H1 (cell line): Measurements from ENCODE around the gene MMP24OS. TPM values are rescaled to one million over a fixed set of nuclear protein-coding genes. Genes with fewer than 3 reads are reported as not detected.

Experiments
- CTCF ChIA-PET: fragments of 300-600 bp; sonication (Branson Sonifier 250); formaldehyde crosslinking; loops from one replicate; lab custom pipeline; 2021; ENCODE audit not compliant: partially characterized antibody; lab: Charles Lee
- POLR2A ChIA-PET: fragments of 300-600 bp; sonication (Branson Sonifier 250); formaldehyde crosslinking; loops from one replicate; lab custom pipeline; 2021; ENCODE audit warnings: inconsistent platforms; ENCODE audit not compliant: partially characterized antibody; lab: Charles Lee
- DNase-seq, 2 experiments: peaks; one replicate each; pipeline versions ENCODE4 v3.0.0 to v3.0.0-alpha.2; 2010 to 2022; ENCODE audit warnings: low spot score in 2 of 2, low read depth in 1 of 2, mixed read lengths in 1 of 2
- FAIRE-seq: peaks from 2 replicates; lab custom pipeline; 2011; peaks lifted over from hg19 to GRCh38; lab: Jason Lieb, UNC
- H2AFZ ChIP-seq: 2 replicates; pipeline ENCODE4 v1.8.1; 2012; ENCODE audit warnings: low read length, inconsistent platforms
- H2AK5ac ChIP-seq: 2 replicates; pipeline ENCODE4 v1.6.1; 2013; ENCODE audit warnings: low read depth, low read length
- H2BK120ac ChIP-seq: replicated peaks from 2 replicates; pipeline ENCODE3; 2013; ENCODE audit warnings: low read depth, low read length, inconsistent platforms
- H2BK12ac ChIP-seq: 2 replicates; pipeline ENCODE4 v1.6.1; 2013; ENCODE audit warnings: low read depth, low read length
- H2BK15ac ChIP-seq: 2 replicates; pipeline ENCODE4 v1.6.1; 2013; ENCODE audit warnings: low read length
- H2BK20ac ChIP-seq: 2 replicates; pipeline ENCODE4 v1.6.1; 2013; ENCODE audit warnings: low read length
- H2BK5ac ChIP-seq: 2 replicates; pipeline ENCODE4 v1.6.1; 2013; ENCODE audit warnings: low read depth, low read length
- H3K14ac ChIP-seq: 2 replicates; pipeline ENCODE4 v1.6.1; 2013; ENCODE audit warnings: inconsistent platforms; ENCODE audit not compliant: insufficient read length
- H3K18ac ChIP-seq: 2 replicates; pipeline ENCODE4 v1.6.1; 2013; ENCODE audit warnings: low read length; ENCODE audit errors: extremely low read depth
- H3K23ac ChIP-seq: 2 replicates; pipeline ENCODE4 v1.6.1; 2013; ENCODE audit warnings: inconsistent platforms; ENCODE audit not compliant: insufficient read length
- H3K23me2 ChIP-seq: 2 replicates; pipeline ENCODE4 v1.6.1; 2013; ENCODE audit warnings: low read depth, low read length
- H3K27ac ChIP-seq: 2 replicates; pipeline ENCODE4 v1.6.1; 2011; ENCODE audit warnings: low read depth, low read length, inconsistent platforms
- H3K27me3 ChIP-seq, 4 experiments: replicated peaks in 1 of 4; 1 replicate in 1 of 4; 2 replicates in 3 of 4; pipeline versions ENCODE4 v1.6.1 to v1.8.1; 2011 to 2013; ENCODE audit warnings: low read length in 3 of 4, mild to moderate bottlenecking in 3 of 4, inconsistent platforms in 2 of 4, mixed read lengths in 2 of 4, moderate library complexity in 1 of 4; ENCODE audit not compliant: control insufficient read depth in 3 of 4, insufficient read depth in 3 of 4; ENCODE audit errors: extremely low read depth in 1 of 4
- H3K36me3 ChIP-seq, 4 experiments: 2 replicates each; pipeline versions ENCODE4 v1.6.1 to v1.8.1; 2011 to 2013; ENCODE audit warnings: mild to moderate bottlenecking in 4 of 4, low read length in 3 of 4, moderate library complexity in 2 of 4, control low read depth in 1 of 4, inconsistent platforms in 1 of 4; ENCODE audit not compliant: insufficient read depth in 4 of 4, control insufficient read depth in 2 of 4
- H3K4ac ChIP-seq: replicated peaks from 2 replicates; pipeline ENCODE3; 2013; ENCODE audit warnings: low read length, low read depth, mixed read lengths, inconsistent platforms; ENCODE audit not compliant: insufficient read length
- H3K4me1 ChIP-seq, 4 experiments: replicated peaks in 1 of 4; 1 replicate in 1 of 4; 2 replicates in 3 of 4; pipeline versions ENCODE4 v1.6.1 to v1.8.1; 2011 to 2013; ENCODE audit warnings: low read length in 3 of 4, inconsistent platforms in 2 of 4, mixed read lengths in 1 of 4; ENCODE audit not compliant: insufficient read depth in 4 of 4, control insufficient read depth in 3 of 4
- H3K4me2 ChIP-seq, 2 experiments: 2 replicates each; pipeline versions ENCODE4 v1.6.1 to v1.8.1; 2011 to 2013; ENCODE audit warnings: low read depth in 2 of 2, low read length in 2 of 2, control low read depth in 1 of 2, inconsistent platforms in 1 of 2, mild to moderate bottlenecking in 1 of 2; ENCODE audit not compliant: insufficient read depth in 1 of 2
- H3K4me3 ChIP-seq, 4 experiments: fragments of 200-600, 300-600 bp in 1 of 4; sonication (generic), shearing (Covaris generic), sonication (Bioruptor Twin) in 1 of 4; 2 replicates each; pipeline versions ENCODE4 v1.5.1 to v1.8.1; 2011 to 2016; ENCODE audit warnings: low read length in 4 of 4, low read depth in 3 of 4, control low read depth in 2 of 4, inconsistent platforms in 2 of 4, mild to moderate bottlenecking in 2 of 4, mixed read lengths in 1 of 4, moderate library complexity in 1 of 4; ENCODE audit not compliant: insufficient read depth in 2 of 4; ENCODE audit errors: extremely low read depth in 1 of 4
- H3K56ac ChIP-seq: replicated peaks from 2 replicates; pipeline ENCODE3; 2013; ENCODE audit warnings: low read depth, mild to moderate bottlenecking, mixed read lengths, low read length, inconsistent platforms; ENCODE audit not compliant: insufficient read length
- H3K79me1 ChIP-seq: 2 replicates; pipeline ENCODE4 v1.6.1; 2013; ENCODE audit warnings: low read depth, low read length, control low read depth
- H3K79me2 ChIP-seq, 2 experiments: 2 replicates each; pipeline versions ENCODE4 v1.6.1 to v1.8.1; 2012 to 2013; ENCODE audit warnings: low read length in 2 of 2, mild to moderate bottlenecking in 2 of 2, inconsistent platforms in 1 of 2; ENCODE audit not compliant: insufficient read depth in 2 of 2, control insufficient read depth in 1 of 2
- H3K9ac ChIP-seq, 4 experiments: replicated peaks in 1 of 4; 1 replicate in 1 of 4; 2 replicates in 3 of 4; pipeline versions ENCODE4 v1.6.1 to v1.8.1; 2011 to 2013; ENCODE audit warnings: low read depth in 3 of 4, low read length in 3 of 4, control low read depth in 2 of 4, mild to moderate bottlenecking in 2 of 4, moderate library complexity in 2 of 4, inconsistent platforms in 1 of 4; ENCODE audit errors: extremely low read depth in 1 of 4
- H3K9me3 ChIP-seq, 2 experiments: 2 replicates each; pipeline versions ENCODE4 v1.6.1 to v1.8.1; 2012 to 2013; ENCODE audit warnings: mild to moderate bottlenecking in 2 of 2, moderate library complexity in 2 of 2, control low read depth in 1 of 2, inconsistent platforms in 1 of 2, low read depth in 1 of 2, low read length in 1 of 2, mixed read lengths in 1 of 2; ENCODE audit not compliant: insufficient read depth in 2 of 2
- H4K20me1 ChIP-seq, 2 experiments: replicated peaks in 1 of 2; 2 replicates each; pipeline versions ENCODE3 to v1.8.1; 2011 to 2013; ENCODE audit warnings: inconsistent platforms in 2 of 2, low read length in 2 of 2, mild to moderate bottlenecking in 1 of 2; ENCODE audit not compliant: insufficient read depth in 2 of 2, control insufficient read depth in 1 of 2
- H4K5ac ChIP-seq: 2 replicates; pipeline ENCODE4 v1.6.1; 2013; ENCODE audit warnings: low read length, low read depth, mixed read lengths, inconsistent platforms; ENCODE audit not compliant: insufficient read length
- H4K8ac ChIP-seq: 2 replicates; pipeline ENCODE4 v1.8.0; 2013; ENCODE audit warnings: mild to moderate bottlenecking, moderate library complexity, low read length, inconsistent platforms; ENCODE audit not compliant: insufficient read depth; ENCODE audit errors: extremely low read depth
- H4K91ac ChIP-seq: replicated peaks from 2 replicates; pipeline ENCODE3; 2013; ENCODE audit warnings: low read length, mixed read lengths, inconsistent platforms; ENCODE audit not compliant: insufficient read length
- CHD2 ChIP-seq: IDR thresholded peaks from 2 replicates; pipeline ENCODE4 v1.6.1; 2012; ENCODE audit warnings: low read length, improper control_type of control experiment
- EZH2 ChIP-seq: fragments of 200-600 bp; sonication (generic); IDR thresholded peaks from 2 replicates; pipeline ENCODE4 v1.7.1; 2012; ENCODE audit warnings: low read depth, mild to moderate bottlenecking, moderate library complexity, low read length, inconsistent platforms; ENCODE audit not compliant: severe bottlenecking
- GABPA ChIP-seq: IDR thresholded peaks from 2 replicates; pipeline ENCODE4 v1.6.1; 2011; ENCODE audit warnings: mild to moderate bottlenecking, low read length, moderate library complexity, borderline replicate concordance; ENCODE audit not compliant: insufficient read depth
- GTF2F1 ChIP-seq: IDR thresholded peaks from 2 replicates; pipeline ENCODE4 v1.6.1; 2012; ENCODE audit warnings: low read depth, low read length, improper control_type of control experiment, borderline replicate concordance
- HDAC2 ChIP-seq, 2 experiments: fragments of 300-600 bp in 1 of 2; sonication (generic) in 1 of 2; IDR thresholded peaks; 2 replicates each; pipeline ENCODE4 v1.6.1; 2011 to 2012; ENCODE audit warnings: low read depth in 2 of 2, low read length in 2 of 2, mild to moderate bottlenecking in 2 of 2, moderate library complexity in 2 of 2, borderline replicate concordance in 1 of 2, inconsistent platforms in 1 of 2
- KDM5A ChIP-seq: fragments of 200-600 bp; IDR thresholded peaks from 2 replicates; pipeline ENCODE4 v1.7.1; 2012; ENCODE audit warnings: mild to moderate bottlenecking, low read length, inconsistent platforms, mixed read lengths
- POLR2A ChIP-seq, 2 experiments: IDR thresholded peaks; 1 replicate in 1 of 2; 2 replicates in 1 of 2; pipeline ENCODE4 v1.6.1; 2011; ENCODE audit warnings: low read depth in 2 of 2, low read length in 2 of 2, mild to moderate bottlenecking in 2 of 2; ENCODE audit errors: control extremely low read depth in 1 of 2
- POU5F1 ChIP-seq: IDR thresholded peaks from 2 replicates; pipeline ENCODE4 v1.6.1; 2011; ENCODE audit warnings: low read depth, mild to moderate bottlenecking, low read length, moderate library complexity
- RBBP5 ChIP-seq: IDR thresholded peaks from 2 replicates; pipeline ENCODE4 v1.7.1; 2012; ENCODE audit warnings: low read depth, mild to moderate bottlenecking, inconsistent platforms, low read length, moderate library complexity, borderline replicate concordance
- SIRT6 ChIP-seq: IDR thresholded peaks from one replicate; pipeline ENCODE4 v1.7.1; 2012; ENCODE audit warnings: low read length, inconsistent platforms
- SP1 ChIP-seq: IDR thresholded peaks from 2 replicates; pipeline ENCODE4 v1.6.1; 2011; ENCODE audit warnings: low read depth, low read length
- TAF7 ChIP-seq: optimal IDR thresholded peaks from 2 replicates; pipeline ENCODE3; 2011; ENCODE audit warnings: low read depth, mild to moderate bottlenecking, inconsistent platforms, low read length, moderate library complexity, borderline replicate concordance
- WGBS, 2 experiments: shearing (Covaris generic) in 1 of 2; methylation state at CpG; one replicate each; pipeline versions ENCODE4 v1.1.6 to v1.1.7; 2013 to 2015; ENCODE audit warnings: low lambda C conversion rate in 2 of 2, mixed read lengths in 2 of 2, inconsistent platforms in 1 of 2, low coverage in 1 of 2, missing lambda C conversion rate in 1 of 2; ENCODE audit not compliant: insufficient replicate concordance in 2 of 2, insufficient coverage in 1 of 2, insufficient read length in 1 of 2; ENCODE audit errors: extremely low coverage in 1 of 2, missing lambda C conversion rate in 1 of 2; 5-methylcytosine and 5-hydroxymethylcytosine counted together
- polyA plus RNA-seq, 7 experiments: library from polyadenylated mRNA; depleted of rRNA in 3 of 7; stranded (reverse) in 5 of 7; unstranded in 2 of 7; fragments of >200 nt in 5 of 7; fragments of 200-250 nt in 2 of 7; gene quantifications; 1 replicate in 5 of 7; 2 replicates in 1 of 7; 4 replicates in 1 of 7; pipeline versions ENCODE4 v1.2.1 to v1.2.3, GENCODE V29; 2011 to 2013; ENCODE audit warnings: missing spikeins in 2 of 7, mixed read lengths in 2 of 7
- total RNA-seq: library from RNA; stranded (reverse); fragmentation: NEBNext Ultra II Directional; extraction: Animal tissue kit (Norgen Biotek cat#: 25700); gene quantifications from 2 replicates; pipeline ENCODE4 v1.2.1, GENCODE V29; 2021

The MMP24OS gene
- total and polyA plus RNA-seq, 2 of the 8 experiments (the other 6 are each of a cell fraction or from before 2014, with no cell fraction given) = 19.0 to 21.3 TPM

DNA sequence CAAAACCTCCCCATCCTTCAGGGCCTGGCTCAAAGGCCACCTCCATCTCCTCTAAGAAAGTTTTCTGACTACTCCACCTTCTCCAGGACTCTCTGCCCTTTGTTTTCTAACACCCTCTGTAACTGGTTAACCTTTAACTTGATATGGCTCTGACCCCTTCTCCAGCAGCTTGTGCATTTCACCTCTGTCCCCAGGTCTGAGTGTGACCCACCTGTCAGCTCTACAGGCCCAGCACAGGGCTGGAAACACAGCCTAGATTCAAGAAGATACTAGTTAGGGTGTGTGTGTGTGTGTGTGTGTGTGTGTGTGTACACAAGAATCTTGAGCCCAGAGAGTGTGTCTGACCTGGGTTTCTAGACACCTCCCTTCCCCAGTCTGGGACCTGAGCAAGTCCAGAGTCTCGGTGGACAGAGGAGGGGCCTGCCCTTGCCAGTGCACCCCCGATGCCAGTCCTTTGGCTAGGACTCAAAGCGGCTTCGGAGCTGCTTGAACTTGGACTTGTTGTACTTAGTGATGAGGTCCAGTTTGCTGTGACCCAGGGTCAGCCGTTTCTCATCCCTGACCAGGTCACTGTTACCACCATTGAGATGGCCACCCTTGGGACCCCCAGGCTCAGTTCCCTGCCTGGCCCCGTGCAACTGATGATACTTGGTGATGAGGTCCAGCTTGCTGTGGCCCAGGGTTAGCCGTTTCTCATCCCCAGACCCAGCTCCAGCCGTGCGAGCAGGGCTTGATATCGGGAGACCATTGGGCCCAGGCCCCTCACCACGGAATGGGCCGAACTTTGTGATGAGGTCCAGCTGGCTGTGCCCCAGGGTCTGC is 8.4 kb upstream of the MMP24OS start:
- peak overlapping the region; percentile 57; the same call in 1 of the 2 replicates for H4K8ac ChIP-seq
- H3K4me2 ChIP-seq = peak overlapping the region in 1 of 2 experiments; percentile 94; a peak in 1 of 4 replicates
- POLR2A ChIA-PET = interaction anchor here (1.6 kb wide), 1 partner anchor 12 kb away, joined by 3 read pairs; no protein-coding TSS in a partner anchor
- H3K27ac ChIP-seq = no peak overlapping the region
- H2BK20ac ChIP-seq = no peak overlapping the region
- peaks cover 3 to 8% (median 5%) of the 10 kb centered on the region in 4 experiments; a peak in 6 of 7 replicates for H3K4me1 ChIP-seq
- no peak overlapping the region for H4K5ac ChIP-seq
- peaks cover 11% of the 10 kb centered on the region; the same call in 1 of the 2 replicates for H3K79me1 ChIP-seq
- H3K36me3 ChIP-seq = peaks cover 3 to 10% (median 4%) of the 10 kb centered on the region in 4 experiments; a peak in 5 of 8 replicates
- no peak overlapping the region for H2BK12ac ChIP-seq
- FAIRE-seq (no peak), DNase-seq (no peak)
- H3K27me3 ChIP-seq = no peaks in the 10 kb centered on the region
- H3K56ac ChIP-seq = no peak overlapping the region
- H3K18ac ChIP-seq = no peak overlapping the region
- H3K14ac ChIP-seq = no peak overlapping the region
- no peak overlapping the region for H4K91ac ChIP-seq
- H3K23ac ChIP-seq = no peak overlapping the region
- no peak overlapping the region for H2BK120ac ChIP-seq
- H3K23me2 ChIP-seq = peaks cover 8% of the 10 kb centered on the region
- CTCF ChIA-PET = interaction anchor here (0.8 to 1.5 kb wide), 3 partner anchors 17 to 286 kb away, joined by 3 to 5 read pairs (median 3); no protein-coding TSS in a partner anchor
- no peak overlapping the region for H2AFZ ChIP-seq
- H3K9me3 ChIP-seq = no peaks in the 10 kb centered on the region
- peaks cover 0 to 2% of the 10 kb centered on the region in 2 experiments for H4K20me1 ChIP-seq
- no peak overlapping the region; the same call in 1 of the 2 replicates for H2AK5ac ChIP-seq
- no peak overlapping the region for H2BK15ac ChIP-seq
- 94% methylated on average over 12 of the region's 12 CpGs; no CpG with 5 or more reads in 1 of the 2 experiments for WGBS, 2 experiments
- H3K4ac ChIP-seq = no peak overlapping the region
- no peak overlapping the region for H3K9ac ChIP-seq
- no peak overlapping the region for H2BK5ac ChIP-seq
- H3K4me3 ChIP-seq = no peak overlapping the region
- peaks cover 9 to 28% of the 10 kb centered on the region in 2 experiments for H3K79me2 ChIP-seq
- TF ChIP-seq POU5F1 = no peak
- TF ChIP-seq RBBP5 = no peak
- TF ChIP-seq KDM5A = no peak
- no peak for TF ChIP-seq SP1
- TF ChIP-seq GABPA = no peak
- no peak for TF ChIP-seq GTF2F1
- TF ChIP-seq CHD2 = no peak
- no peak for TF ChIP-seq EZH2
- TF ChIP-seq TAF7 = no peak
- TF ChIP-seq POLR2A (IDR thresholded peaks at IDR 0.05; ENCODE audit: control extremely low read depth in 1 of 2, low read depth in 2 of 2, low read length in 2 of 2) = no peak
- no peak for TF ChIP-seq HDAC2 (IDR thresholded peaks at IDR 0.05; ENCODE audit: borderline replicate concordance in 1 of 2, low read depth in 2 of 2, low read length in 2 of 2)
- no peak for TF ChIP-seq SIRT6
